HG03103 (cell line): ENCODE results near the gene PARP16.
"Not testable (repeated sequence)": the region's sequence is repeated elsewhere in the genome, so short reads cannot be mapped to it uniquely, and the experiment has no call there.

Experiments
- ATAC-seq: cut with Tn5 transposase; IDR thresholded peaks from one replicate; pipeline ENCODE4 v1.9.1; 2021; ENCODE audit warnings: low read depth; ENCODE audit not compliant: unreplicated experiment

The PARP16 gene

GRCh38 chr15:65278480-65278879 lies 8.2 kb downstream of the PARP16 start:
- no peak for ATAC-seq

- no peak for ATAC-seq
These were observed 9.7 kb downstream of the PARP16 start for GRCh38 chr15:65277015-65277414.

GRCh38 chr15:65275728-65276126 lies 11.0 kb downstream of the PARP16 start:
- ATAC-seq, result no peak

GRCh38 chr15:65275104-65275727 lies 11.5 kb downstream of the PARP16 start:
- ATAC-seq, result no peak

- not testable (repeated sequence) for ATAC-seq
These were observed 15.7 kb downstream of the PARP16 start for GRCh38 chr15:65270811-65271545.

- no peak for ATAC-seq
These were observed 18.3 kb downstream of the PARP16 start for GRCh38 chr15:65268411-65268810.

- no peak for ATAC-seq
These were observed 20.2 kb downstream of the PARP16 start for GRCh38 chr15:65266469-65266868.

GRCh38 chr15:65264863-65265430 lies 21.7 kb downstream of the PARP16 start:
- ATAC-seq, result no peak

GRCh38 chr15:65263313-65263712 lies 23.4 kb downstream of the PARP16 start:
- no peak for ATAC-seq

GRCh38 chr15:65260968-65261367 lies 25.7 kb downstream of the PARP16 start:
- ATAC-seq, result no peak

- ATAC-seq, result no peak
These were observed 27.3 kb downstream of the PARP16 start for GRCh38 chr15:65259367-65259797.

GRCh38 chr15:65258375-65259262 lies 28.1 kb downstream of the PARP16 start:
- no peak for ATAC-seq

GRCh38 chr15:65255486-65256140 lies 31.1 kb downstream of the PARP16 start:
- no peak for ATAC-seq

- no peak for ATAC-seq
These were observed 31.9 kb downstream of the PARP16 start for GRCh38 chr15:65254758-65255157.

GRCh38 chr15:65254356-65254755 lies 32.3 kb downstream of the PARP16 start:
- no peak for ATAC-seq

- no peak for ATAC-seq
These were observed 37.0 kb downstream of the PARP16 start for GRCh38 chr15:65249641-65250040.

GRCh38 chr15:65248511-65249255 lies 38.0 kb downstream of the PARP16 start:
- no peak for ATAC-seq

- ATAC-seq, result no peak
These were observed 39.7 kb downstream of the PARP16 start for GRCh38 chr15:65246939-65247338.

- ATAC-seq, result no peak
These were observed 40.5 kb downstream of the PARP16 start for GRCh38 chr15:65246026-65246714.
